ENCODE results near the gene TRABD2B. TPM values are rescaled to one million over a fixed set of nuclear protein-coding genes. Genes with fewer than 3 reads are reported as not detected.

Gene TRABD2B
- total RNA-seq, 1 experiment from 2014 or later: 0.96 TPM

- no peaks in the 10 kb centered on the region for H3K9me3 Mint-ChIP-seq (ENCODE audit: unreplicated experiment)
These were observed 202.1 kb downstream of the TRABD2B start for GRCh38 chr1:47795102-47795501.

GRCh38 chr1:47794530-47794929 lies 202.7 kb downstream of the TRABD2B start:
- no peak overlapping the region for H3K4me3 Mint-ChIP-seq (ENCODE audit: unreplicated experiment)
- H3K27ac Mint-ChIP-seq (ENCODE audit: low read depth, unreplicated experiment): no peak overlapping the region
- no peaks in the 10 kb centered on the region for H3K9me3 Mint-ChIP-seq (ENCODE audit: unreplicated experiment)
- intact Hi-C loops (cut with micrococcal nuclease): no loop called here
- BruUV-seq (replicated peaks): no TSS peak
- ChIA-PET POLR2A (interaction anchor here (0.6 kb wide), 1 partner anchor 993 kb away, joined by 4 read pairs; no protein-coding TSS in a partner anchor), CTCF (interaction anchor here (1.4 kb wide), 1 partner anchor 9 kb away, joined by 4 read pairs; no protein-coding TSS in a partner anchor)
- TF ChIP-seq, protein P1, sequence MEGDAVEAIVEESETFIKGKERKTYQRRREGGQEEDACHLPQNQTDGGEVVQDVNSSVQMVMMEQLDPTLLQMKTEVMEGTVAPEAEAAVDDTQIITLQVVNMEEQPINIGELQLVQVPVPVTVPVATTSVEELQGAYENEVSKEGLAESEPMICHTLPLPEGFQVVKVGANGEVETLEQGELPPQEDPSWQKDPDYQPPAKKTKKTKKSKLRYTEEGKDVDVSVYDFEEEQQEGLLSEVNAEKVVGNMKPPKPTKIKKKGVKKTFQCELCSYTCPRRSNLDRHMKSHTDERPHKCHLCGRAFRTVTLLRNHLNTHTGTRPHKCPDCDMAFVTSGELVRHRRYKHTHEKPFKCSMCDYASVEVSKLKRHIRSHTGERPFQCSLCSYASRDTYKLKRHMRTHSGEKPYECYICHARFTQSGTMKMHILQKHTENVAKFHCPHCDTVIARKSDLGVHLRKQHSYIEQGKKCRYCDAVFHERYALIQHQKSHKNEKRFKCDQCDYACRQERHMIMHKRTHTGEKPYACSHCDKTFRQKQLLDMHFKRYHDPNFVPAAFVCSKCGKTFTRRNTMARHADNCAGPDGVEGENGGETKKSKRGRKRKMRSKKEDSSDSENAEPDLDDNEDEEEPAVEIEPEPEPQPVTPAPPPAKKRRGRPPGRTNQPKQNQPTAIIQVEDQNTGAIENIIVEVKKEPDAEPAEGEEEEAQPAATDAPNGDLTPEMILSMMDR (IDR thresholded peaks at IDR 0.05; ENCODE audit: unreplicated experiment): no peak
- H3K4me1 Mint-ChIP-seq (ENCODE audit: insufficient read depth, unreplicated experiment): peaks cover 17% of the 10 kb centered on the region
- H3K36me3 Mint-ChIP-seq (ENCODE audit: insufficient read depth, unreplicated experiment): no peaks in the 10 kb centered on the region
- no peak for DNase-seq (ENCODE audit: unreplicated experiment)
- no peaks in the 10 kb centered on the region for H3K27me3 Mint-ChIP-seq (ENCODE audit: insufficient read depth, unreplicated experiment)

More at GRCh38 chr1:47795102-47795501, 202.1 kb downstream of the TRABD2B start:
- H3K4me3 Mint-ChIP-seq (ENCODE audit: unreplicated experiment): no peak overlapping the region
- no peak for DNase-seq (ENCODE audit: unreplicated experiment)
- no peak overlapping the region for H3K27ac Mint-ChIP-seq (ENCODE audit: low read depth, unreplicated experiment)
- H3K36me3 Mint-ChIP-seq (ENCODE audit: insufficient read depth, unreplicated experiment): no peaks in the 10 kb centered on the region
- intact Hi-C loops (cut with micrococcal nuclease): no loop called here
- no TSS peak for BruUV-seq (replicated peaks)
- TF ChIP-seq, protein P1 (IDR thresholded peaks at IDR 0.05; ENCODE audit: unreplicated experiment): no peak
- CTCF ChIA-PET: interaction anchor here (1.4 kb wide), 1 partner anchor 10 kb away, joined by 4 read pairs; no protein-coding TSS in a partner anchor
- H3K27me3 Mint-ChIP-seq (ENCODE audit: insufficient read depth, unreplicated experiment): no peaks in the 10 kb centered on the region
- POLR2A ChIA-PET: interaction anchor here (0.6 kb wide), 1 partner anchor 994 kb away, joined by 4 read pairs; no protein-coding TSS in a partner anchor
- peaks cover 17% of the 10 kb centered on the region for H3K4me1 Mint-ChIP-seq (ENCODE audit: insufficient read depth, unreplicated experiment)

- Mint-ChIP-seq H3K27ac (ENCODE audit: low read depth, unreplicated experiment) (no peak overlapping the region), H3K4me1 (ENCODE audit: insufficient read depth, unreplicated experiment) (peaks cover 17% of the 10 kb centered on the region), H3K36me3 (ENCODE audit: insufficient read depth, unreplicated experiment) (no peaks in the 10 kb centered on the region), H3K9me3 (ENCODE audit: unreplicated experiment) (no peaks in the 10 kb centered on the region), H3K4me3 (ENCODE audit: unreplicated experiment) (no peak overlapping the region), H3K27me3 (ENCODE audit: insufficient read depth, unreplicated experiment) (no peaks in the 10 kb centered on the region)
- BruUV-seq (replicated peaks): no TSS peak
- POLR2A ChIA-PET: no interaction called here
- intact Hi-C loops (cut with micrococcal nuclease): no loop called here
- TF ChIP-seq, protein P1 (IDR thresholded peaks at IDR 0.05; ENCODE audit: unreplicated experiment): no peak
- CTCF ChIA-PET: no interaction called here
- no peak for DNase-seq (ENCODE audit: unreplicated experiment)
These were observed 203.1 kb downstream of the TRABD2B start for GRCh38 chr1:47794081-47794480.

DNA sequence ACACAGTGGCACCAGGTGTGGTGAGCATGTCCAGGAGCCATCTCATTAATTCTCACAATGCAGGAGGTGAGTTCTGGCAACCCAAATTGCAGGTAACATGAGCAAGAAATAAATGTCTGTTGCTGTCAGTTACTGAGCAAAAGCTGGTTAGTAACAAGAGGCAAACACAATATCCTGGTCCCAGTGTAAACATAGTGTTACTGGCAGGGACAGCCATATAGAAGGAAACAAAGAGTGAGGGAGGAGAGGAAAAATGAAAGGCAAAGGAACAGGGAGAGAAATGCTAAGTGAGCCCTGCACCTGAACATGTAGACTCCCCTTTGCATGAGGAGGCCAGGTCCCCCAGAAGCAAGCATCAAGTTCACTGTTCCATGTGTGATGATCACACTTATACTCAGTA lies 203.6 kb downstream of the TRABD2B start:
- TF ChIP-seq, protein P1 (IDR thresholded peaks at IDR 0.05; ENCODE audit: unreplicated experiment): no peak
- peaks cover 17% of the 10 kb centered on the region for H3K4me1 Mint-ChIP-seq (ENCODE audit: insufficient read depth, unreplicated experiment)
- no peaks in the 10 kb centered on the region for H3K36me3 Mint-ChIP-seq (ENCODE audit: insufficient read depth, unreplicated experiment)

More for the DNA sequence above, 203.6 kb downstream of the TRABD2B start:
- CTCF ChIA-PET: interaction anchor here (0.7 kb wide), 1 partner anchor 55 kb away, joined by 3 read pairs; no protein-coding TSS in a partner anchor
- no TSS peak for BruUV-seq (replicated peaks)
- POLR2A ChIA-PET: no interaction called here
- intact Hi-C loops (cut with micrococcal nuclease): no loop called here
- Mint-ChIP-seq H3K9me3 (ENCODE audit: unreplicated experiment) (no peaks in the 10 kb centered on the region), H3K4me3 (ENCODE audit: unreplicated experiment) (no peak overlapping the region), H3K27me3 (ENCODE audit: insufficient read depth, unreplicated experiment) (no peaks in the 10 kb centered on the region), H3K27ac (ENCODE audit: low read depth, unreplicated experiment) (no peak overlapping the region)
- DNase-seq (ENCODE audit: unreplicated experiment): no peak
